UCSD-AML1 (cell line): Measurements from ENCODE around the gene SNCB.

Experiments used
- DNase-seq: peaks from one replicate; lab custom pipeline; 2025; ENCODE audit not compliant: unreplicated experiment; lab: John Stamatoyannopoulos, UW

The SNCB gene

DNA sequence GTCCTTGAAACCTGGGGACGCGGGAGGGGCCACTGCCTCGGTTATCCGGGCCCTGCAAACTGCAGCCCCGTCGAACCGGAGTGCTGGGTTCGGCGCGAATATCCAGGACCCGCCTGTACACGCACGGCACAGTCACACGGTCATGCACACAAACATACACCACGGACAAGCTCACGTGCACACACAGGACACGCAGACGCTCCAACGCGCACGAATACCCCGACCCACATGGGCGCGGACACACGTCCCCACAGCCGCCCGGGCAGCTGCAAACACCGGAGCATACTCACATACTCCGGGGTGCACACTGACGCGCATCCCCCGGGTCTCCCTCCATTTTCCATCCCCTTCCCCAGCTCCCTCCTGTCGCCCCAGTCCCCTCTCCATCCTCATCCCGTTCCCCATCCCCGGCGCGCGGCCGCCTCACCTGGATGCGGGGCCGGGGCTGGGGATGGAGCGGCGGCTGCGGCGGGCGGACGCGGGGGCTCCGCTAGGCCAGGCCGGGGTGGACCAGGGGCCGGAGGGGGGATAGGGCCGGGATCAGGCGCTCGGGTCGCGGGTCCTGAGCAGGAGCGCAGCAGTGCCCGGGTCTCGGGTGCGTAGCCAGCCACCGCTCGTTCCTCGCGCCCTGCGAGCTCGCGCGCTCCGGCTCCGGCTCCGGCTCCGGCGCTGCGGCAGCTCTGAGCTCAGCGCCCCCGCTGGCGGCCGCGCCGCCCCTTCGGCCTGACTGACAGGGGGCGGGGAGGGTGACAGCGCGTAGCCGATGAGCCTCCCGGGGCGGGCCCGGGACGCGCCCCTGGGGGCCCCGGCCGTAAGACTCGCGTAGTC lies at the start of gene SNCB, which contains the start of gene EIF4E1B:
Gene SNCB, minus strand, starts transcription at position 682 of the 828 bp plus-strand sequence. CDS start 880 bp downstream, outside the sequence.
Gene EIF4E1B, plus strand, starts transcription at position 823 of the 828 bp plus-strand sequence. CDS start 12,113 bp downstream, outside the sequence.
- DNase-seq: no peak

DNA sequence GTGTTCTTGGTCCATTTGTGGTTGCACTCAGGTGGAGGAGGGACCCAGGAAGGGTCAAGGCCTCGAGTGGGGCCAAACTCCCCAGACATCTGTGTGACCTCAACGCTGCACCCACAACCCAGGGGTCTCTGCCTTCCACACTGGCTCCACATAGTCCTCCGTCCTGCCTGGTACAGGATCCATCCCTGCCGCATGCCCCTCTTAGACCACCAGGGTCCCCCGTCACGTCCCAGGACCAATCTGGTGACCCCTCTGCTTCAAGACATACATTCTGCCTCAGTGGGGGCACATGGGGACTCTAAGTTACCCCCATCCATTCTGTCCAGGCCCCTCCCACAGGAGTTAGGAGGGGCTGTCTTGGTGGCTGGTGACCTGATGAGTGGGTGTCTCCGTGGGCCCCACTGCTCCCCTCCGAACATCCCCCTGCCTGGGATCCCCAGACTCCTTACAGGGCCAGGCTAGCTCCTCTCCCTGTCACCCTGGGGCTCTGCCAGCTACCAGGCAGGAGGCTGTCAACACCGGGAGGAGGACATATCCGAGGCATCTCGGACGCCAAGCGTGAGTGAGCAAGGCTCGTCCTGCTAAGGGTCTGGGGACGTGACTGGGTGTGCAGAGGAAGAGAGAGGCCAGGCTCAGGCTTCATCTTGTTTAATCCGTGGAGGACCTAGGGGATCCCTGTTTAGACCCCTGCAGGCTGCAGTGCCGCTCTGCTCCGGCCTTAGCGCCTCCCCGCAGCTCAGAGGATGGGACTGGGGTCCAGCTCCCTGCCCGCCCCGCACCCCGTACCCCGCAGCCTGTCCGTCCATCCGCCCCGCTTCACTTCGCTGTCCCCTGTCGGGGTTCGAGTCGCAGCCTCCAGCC lies 49.3 kb upstream of the SNCB start:
- DNase-seq: no peak

DNA sequence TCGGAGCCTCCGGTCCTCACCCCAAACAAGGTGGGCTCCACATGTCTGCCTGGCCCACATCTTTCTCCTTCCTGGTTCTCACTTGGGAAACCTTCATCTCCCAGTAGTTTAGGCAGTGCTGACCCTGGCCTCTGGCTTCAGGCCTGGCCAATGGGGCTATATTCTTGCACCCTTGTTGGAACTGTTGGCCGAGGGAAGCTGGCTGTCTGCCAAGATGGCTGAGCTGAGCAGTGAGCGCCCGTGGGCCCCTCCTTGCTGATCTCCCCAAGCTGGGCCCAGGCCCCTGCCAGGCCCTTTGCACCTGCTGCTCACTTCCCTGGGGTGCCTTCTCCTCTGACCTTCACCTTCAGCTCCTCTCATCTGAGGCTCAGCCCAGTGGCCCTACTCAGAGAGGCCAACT lies 48.2 kb upstream of the SNCB start:
- DNase-seq: no peak

DNA sequence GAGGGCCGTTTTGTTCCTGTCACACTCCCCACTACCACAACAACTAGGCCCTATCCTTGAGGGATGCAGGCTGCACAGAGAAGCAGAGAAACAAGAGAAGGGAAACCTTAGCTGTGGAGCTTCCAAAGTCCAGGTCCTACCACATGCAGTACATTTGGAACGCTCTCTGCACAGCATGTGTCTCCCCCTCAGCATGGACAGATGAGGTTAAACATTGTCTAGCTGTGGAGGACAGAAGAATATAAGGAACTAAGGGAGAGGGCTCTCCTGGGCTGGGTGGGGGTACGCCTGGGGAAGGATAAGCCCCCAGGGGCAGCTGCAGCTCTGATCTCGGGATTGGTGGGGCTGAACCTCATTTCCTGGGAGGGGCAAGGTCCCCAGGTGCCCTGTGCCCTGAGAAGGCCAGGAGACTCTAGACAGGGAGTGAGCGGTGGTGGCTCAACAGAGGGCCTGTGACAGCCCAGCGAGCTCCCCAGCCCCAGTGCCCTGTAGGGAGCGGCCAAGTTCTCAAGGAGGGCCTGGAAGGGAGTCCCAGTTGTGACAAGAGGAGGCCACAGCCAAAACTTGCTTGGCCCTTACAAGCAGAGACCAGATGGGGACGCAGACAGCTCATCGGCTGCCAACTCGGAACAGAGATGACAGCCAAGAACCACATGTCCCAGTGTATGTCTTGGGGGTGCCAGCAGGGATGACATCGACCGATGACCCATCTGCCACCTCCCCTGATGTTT lies 47.0 kb upstream of the SNCB start:
- no peak for DNase-seq

DNA sequence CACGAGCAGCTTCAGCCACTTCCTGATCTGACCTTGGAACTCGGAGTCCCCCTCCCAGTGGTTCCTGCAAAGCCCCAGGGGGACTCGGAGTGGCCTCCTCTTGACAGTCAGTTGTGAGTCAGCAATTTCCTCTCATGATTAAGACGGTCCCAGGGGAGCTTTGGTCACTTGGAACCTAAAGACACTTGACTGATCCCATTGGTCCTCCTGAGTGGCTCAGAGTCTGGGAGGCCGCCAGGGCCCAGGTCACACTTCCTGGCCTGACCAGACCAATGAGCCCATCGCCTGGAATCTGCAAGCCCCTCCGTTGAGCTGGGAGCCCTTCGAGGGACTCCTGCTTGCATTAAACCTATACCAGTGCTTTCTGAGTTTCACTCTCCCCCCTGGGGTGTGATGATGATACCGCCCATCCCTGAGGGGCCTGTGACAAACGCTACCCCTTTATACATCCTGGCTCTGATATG lies 46.1 kb upstream of the SNCB start:
- peak; percentile 48 for DNase-seq

DNA sequence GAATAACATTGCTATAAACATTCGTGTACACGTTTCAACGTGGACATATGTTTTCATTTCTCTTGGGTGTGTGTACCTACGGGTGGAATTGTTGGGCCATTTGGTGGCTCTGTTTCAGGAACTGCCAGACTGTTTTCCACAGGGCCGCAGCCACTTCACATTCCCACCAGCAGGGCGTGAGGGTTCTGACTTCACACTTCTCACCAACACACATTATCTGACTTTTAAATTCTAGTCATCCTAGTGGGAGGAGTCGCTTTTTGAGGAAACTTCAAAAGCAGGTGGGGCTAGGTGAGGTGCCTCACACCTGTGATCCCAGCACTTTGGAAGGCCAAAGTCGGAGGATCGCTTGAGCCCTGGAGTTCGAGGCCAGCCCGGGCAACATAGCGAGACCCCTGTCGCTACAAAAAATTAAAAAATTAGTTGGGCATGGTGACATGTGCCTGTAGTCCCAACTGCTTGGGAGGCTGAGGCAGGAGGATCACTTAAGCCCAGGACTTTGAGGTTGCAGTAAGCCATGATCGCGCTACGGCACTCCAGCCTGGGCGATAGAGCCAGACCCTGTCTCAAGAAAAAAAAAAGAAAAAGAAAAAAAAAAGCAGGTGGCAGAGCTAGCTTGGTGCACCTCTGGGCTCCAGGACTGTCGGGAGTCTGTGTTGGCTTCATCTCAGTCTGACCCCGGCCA lies 45.5 kb upstream of the SNCB start:
- peak; percentile 18 for DNase-seq

DNA sequence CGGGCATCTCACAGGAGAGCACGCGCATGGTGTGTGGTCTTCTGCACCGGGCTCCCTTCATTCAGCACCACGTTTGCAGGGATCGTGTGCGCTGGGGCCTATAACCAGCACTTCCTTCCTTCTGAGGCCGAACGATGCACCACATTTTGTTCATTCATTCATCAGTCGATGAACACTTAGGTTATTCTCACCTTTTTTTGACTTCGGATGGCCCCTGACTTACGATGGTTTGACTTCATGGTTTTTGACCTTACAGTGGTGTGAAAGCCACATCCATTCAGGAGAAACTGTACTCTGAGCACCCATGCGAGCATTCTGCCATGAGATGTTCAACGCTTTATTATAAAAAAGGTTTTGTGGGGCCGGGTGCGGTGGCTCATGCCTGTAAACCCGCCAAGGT lies 44.5 kb upstream of the SNCB start:
- no peak for DNase-seq

DNA sequence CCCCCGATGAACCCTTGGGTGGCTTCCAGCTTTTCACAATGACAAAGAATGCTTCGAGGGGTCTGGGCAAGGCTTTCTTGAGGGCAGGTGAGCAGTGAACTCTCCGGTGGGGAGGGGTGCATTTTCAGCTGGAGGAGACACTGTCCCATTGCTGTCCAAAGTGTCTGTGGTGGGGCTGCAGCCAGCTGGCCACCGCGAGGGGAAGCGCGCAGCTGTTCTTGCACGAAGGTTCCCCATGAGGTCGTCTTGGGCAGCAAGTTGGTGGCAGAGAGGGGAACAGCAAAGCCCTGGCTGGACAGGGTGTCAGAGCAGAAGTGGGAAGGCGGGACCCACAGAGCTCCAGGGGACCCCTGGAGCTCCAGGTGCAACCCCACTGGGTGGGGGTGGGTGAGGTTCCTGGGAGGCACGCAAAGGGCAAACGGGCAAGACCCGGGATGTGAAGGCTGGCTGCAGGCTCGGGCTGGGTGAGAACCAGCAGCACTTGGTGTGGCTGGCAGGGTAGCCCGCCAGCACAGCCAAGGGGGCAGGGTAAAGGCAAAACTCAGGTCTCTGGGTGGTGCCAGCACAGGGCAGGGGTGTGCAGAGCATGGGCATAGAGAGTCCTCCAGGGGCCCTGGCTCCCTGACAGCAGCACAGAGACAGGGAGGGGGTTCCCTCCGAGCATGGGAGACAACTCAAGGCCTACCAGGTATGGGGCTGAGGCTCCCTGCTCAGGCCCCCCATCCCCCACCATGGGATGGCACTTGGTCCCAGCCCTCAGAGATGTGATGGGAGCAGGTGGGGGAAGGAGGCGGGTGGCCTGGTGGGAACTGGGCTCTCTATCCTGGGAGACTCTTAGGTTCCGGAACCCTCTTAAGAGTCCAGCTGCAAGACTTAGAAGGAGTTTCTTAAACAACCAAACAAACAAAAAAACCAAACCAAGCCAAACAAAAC lies 43.6 kb upstream of the SNCB start:
- no peak for DNase-seq

DNA sequence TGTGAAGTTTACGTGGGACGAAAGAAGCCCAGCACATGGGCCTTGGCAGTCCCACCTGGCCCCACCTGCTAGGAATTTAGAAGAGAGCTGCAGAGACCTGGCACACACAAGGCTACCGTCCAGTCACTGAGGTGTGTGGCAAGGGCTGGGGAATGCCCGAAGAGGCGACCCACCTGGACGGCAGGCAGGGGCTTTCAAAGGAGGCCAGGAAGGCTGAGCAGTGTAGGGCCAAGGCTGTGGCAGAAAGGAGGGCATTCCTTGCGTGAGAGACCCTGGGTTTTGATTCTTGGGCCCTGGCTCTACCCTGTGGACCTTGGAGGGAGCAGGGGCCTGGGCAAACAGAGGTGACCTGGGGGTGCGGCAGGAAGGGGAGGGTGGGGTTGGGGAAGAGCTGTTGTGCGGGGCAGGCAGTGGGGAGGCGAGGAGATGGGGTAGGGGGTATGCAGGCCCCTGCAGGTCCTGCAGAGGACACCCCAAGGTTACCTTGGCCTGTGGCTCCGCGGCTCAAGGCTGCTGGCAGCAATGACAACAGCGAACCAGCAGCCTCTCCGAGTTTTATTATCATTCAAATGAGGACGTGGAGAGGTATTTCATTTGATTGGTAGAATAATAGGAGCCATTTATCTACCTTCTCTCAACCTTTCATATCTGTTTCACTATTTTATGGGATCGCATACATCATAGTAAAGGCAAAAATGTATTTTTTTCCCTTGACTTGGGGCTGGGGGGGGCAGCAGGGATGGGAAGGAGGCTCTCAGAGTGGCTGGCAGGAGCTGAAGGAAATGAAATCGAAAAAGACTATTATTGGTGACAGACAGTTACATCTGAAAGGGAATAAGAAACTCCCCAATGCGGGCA lies 41.8 kb upstream of the SNCB start:
- DNase-seq: no peak

DNA sequence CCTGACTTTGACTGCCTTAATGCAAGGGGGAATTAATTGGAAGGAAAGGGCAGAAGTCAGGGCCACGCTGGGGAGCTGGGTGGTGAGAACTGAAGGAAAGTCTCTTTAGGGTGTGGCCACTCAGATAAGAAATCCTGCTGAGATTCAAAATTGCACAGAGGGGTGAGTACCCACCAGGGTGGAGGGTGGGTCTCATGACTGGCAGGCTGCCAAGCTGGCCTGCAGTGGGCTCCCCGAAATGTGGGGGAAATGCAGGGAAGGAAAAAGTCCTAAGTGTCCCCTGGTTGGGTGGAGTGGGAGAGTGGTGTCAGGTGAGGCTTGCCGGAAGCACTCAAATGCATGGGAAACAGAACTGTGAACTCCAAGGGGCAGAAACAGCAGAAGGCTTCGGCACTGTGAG lies 41.1 kb upstream of the SNCB start:
- DNase-seq: no peak

DNA sequence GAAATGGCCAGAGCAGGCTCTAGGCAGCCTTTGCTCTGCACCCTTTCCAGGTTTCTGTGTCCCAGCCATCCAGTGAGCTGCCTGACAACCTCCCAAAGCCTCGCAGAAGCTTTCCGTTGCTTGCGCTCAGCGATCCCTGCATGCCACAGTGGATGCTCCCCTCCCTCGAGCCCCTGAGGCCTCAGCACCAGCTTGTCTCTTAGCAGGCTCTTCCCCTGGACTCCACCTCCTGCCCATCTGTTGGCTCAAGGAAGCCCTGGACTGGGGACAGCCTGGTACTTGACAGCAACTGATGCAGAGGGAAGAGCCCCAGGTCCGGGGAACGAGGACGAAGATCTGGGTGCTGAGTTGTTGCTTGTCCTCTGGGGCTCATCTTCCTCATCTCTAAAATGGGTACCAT lies 40.1 kb upstream of the SNCB start:
- DNase-seq: no peak

DNA sequence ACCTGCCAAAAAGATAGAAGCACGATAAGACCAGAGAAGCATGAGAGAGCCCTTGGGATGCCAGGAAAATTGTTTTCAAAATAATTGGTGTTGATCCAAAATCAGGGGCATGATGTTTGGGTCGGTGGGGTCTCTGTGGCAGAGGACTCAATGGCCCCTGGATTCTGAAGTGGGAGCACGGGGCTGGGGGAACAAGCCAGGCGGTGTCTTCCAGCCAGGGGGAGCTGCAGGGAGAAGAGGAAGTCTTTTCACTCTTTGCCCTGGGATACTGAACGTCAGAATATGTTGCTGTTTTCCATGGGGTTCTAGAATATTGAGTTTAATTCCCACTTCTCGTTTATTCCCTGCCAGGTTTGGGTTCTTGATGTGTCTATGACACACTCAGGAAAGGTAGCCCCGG lies 37.3 kb upstream of the SNCB start:
- DNase-seq: no peak

DNA sequence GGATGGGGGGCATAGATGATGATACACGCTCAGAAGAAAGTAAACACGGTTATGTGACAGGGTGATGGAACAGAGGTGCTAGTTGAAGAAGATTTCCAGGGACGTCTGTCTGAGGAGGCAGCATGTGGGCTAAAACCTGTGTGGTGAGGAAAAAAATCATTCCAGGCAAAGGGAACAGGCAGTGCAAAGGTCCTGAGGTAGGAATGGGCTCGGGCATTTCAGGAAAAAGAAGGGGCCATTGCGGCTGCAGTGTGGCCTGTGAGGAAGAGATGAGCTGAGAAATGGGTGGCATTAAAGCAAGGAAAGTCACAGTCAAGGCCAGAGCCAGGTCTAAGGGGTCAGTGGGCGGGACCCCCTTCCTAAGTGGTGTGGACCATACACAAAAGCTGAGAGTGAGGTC lies 35.2 kb upstream of the SNCB start:
- DNase-seq: no peak

DNA sequence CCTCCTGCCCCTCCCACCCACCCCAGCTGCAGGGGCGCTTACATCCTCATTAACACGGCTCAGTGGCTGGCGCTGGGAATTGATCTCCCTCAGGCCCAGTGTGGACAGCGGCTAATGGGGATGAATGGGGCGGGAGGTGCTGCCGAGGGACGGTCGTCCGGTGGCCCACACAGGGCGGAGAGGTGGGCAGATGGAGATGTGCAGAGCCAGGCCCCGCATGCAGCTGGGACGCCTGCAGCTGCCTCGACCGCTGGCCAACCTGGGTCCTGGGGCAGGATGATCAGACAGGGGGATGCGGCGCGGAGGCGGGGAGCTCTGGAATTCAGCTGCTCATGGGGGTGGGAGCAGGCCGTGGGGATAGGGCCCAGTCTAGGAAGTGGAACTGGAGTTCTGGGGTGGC lies 34.6 kb upstream of the SNCB start:
- no peak for DNase-seq

DNA sequence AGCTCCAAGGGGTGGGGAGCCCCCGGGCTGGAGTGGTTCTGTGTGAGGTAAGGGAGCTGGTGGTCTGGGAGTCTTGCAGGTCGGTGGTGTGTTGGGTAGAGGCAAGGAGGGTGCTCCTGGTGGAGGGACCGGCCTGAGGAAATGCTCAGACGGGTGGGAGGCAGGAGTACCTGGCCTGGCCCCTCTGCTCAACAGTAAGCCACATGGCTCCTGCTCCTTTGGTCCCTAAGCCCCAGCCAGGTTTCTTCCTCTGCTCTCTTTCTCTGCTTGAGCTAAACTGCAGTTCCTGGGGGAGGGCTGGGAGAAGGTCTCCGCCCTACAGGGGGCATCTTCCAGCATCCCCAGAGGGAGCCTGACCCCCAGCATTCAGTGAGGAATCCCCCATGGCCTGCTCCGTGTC lies 34.1 kb upstream of the SNCB start:
- no peak for DNase-seq

DNA sequence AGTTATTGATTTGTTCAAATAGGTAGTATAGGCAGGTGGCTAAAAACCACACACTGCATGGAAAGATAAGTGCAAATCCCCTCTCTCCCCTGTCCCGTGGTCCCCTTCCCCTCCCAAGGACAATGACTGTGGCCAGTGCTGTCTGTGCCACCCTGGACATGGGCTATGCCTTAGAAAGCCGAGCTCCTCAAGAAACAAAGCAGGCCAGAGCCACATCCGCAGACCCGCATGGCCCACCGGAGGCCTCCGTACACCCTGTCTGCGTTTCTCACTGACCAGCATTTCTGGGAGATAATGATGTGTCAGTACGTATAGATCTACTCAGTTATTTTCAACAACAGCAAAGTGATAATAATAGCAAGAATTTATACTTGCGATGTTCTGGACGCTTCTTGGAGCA lies 33.2 kb upstream of the SNCB start:
- DNase-seq: no peak

DNA sequence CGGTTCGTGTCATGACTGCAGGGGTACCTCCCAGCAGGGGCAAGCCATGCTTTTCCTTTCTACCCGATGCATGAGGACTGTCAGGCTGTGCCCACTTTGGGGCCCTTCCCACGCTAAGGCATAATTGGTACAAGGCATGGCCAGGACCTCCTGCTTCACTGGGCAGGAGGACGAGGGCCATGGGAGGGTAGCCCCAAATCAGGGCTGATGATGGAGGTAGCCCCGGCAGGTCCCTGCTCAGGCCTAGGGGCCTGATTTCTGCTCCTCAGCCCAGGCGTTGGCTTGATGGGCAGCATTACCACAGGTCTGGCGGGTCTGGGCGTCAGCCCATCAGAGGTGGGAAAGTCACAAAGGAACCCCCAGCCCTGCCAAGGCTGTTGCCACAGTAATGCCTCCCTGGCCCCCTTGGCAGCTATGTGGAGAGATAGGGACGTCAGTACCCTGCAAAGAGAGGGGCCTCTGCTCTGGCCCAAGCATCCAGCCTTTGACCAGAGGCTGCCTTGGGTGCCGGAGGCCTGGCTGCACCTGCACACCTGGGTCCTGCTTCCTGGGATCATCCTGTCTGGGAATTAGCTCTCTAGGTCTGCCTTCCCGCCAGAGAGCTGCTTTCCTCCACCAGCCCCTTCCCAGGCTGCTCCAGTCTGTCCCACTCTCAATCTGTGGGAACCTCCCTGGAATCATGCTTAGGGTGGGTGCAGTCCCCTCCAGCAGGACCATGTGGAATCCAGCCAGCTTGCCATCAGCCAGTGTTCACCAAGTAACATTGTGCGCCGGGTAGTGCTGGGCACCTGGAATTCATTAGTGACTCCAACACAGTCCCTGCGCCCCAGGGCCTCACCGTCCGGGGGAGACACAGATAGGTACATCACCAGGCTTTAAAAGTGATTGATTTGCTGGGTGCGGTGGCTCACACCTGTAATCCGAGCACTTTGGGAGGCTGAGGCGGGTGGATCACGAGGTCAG lies 32.3 kb upstream of the SNCB start:
- DNase-seq: no peak

DNA sequence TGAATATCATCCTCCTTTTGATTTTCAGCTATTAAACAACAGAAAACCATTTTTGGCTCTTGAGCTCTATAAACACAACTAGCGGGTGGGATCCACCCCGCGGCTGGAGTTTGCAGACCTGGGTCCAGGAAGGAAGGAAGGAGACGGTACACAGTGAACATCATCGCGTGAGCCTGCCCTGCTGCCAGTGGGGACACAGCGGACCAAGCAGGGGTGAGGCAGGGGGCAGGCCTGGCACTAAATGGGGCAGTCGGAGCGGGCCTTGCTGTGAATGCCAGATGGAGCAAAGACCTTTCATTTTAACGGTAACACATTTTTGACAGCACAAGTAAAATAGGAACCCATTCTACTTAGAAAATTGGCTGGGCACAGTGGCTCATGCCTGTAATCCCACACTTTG lies 31.3 kb upstream of the SNCB start:
- DNase-seq: no peak
